NCI-H460 (cell line): ENCODE measurements around the gene KCTD18. TPM values are rescaled to one million over a fixed set of nuclear protein-coding genes. Genes with fewer than 3 reads are reported as not detected.

Source experiments
- total RNA-seq: library from RNA; depleted of rRNA; stranded (reverse); fragments of >200 nt; shearing (Covaris generic); gene quantifications from 2 replicates; pipeline ENCODE4 v1.2.3, GENCODE V29; 2014; rRNA removed

Gene KCTD18
- total RNA-seq, 1 experiment from 2014 or later = 22.0 TPM

Other genes with a start within 250 kb of the KCTD18 start
- gene SPATS2L, start 203.4 kb downstream of the KCTD18 start, total RNA-seq = 58.3 and 63.3 TPM in 2 replicates
- gene SGO2, start 16.1 kb upstream of the KCTD18 start, total RNA-seq = 16.0 and 20.9 TPM in 2 replicates
- 10.7 and 15.2 TPM in 2 replicates for gene AOX1, start 75.9 kb upstream of the KCTD18 start, total RNA-seq